ENCODE results near the gene FAM76A.

- TF ChIP-seq POLR2AphosphoS5 (IDR thresholded peaks at IDR 0.05) (no peak), CTCF (IDR thresholded peaks at IDR 0.05) (no peak), POLR2A (IDR thresholded peaks at IDR 0.05) (no peak)
Measured at GRCh38 chr1:27719286-27720251, 6.2 kb upstream of the FAM76A start.
